Iris pigment epithelial cell (primary cell): Measurements from ENCODE around the gene MTCL1.

ENCODE experiments used
- DNase-seq: peaks from one replicate; pipeline ENCODE4 v3.0.0-alpha.2; 2011; ENCODE audit warnings: low read depth

Gene MTCL1

DNA sequence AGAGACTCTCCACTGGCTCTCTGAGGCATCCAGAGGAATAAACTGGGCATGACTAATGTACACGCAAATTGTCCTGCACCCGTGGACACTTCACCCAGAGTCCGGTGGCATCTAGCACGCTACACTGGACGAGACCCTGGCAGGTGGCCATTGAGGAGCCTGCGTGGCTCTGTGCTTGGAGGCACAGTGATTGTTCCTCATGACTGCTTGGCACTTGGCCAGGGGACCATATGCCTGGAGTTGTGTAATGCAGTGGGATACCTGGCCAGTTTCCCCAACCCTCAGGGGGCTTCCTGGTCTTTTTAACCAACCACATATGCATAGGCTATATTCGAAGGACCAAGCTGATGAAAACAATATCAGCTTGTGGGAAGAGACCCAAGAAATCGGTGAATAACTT lies 66.6 kb downstream of the MTCL1 start:
- no peak for DNase-seq

DNA sequence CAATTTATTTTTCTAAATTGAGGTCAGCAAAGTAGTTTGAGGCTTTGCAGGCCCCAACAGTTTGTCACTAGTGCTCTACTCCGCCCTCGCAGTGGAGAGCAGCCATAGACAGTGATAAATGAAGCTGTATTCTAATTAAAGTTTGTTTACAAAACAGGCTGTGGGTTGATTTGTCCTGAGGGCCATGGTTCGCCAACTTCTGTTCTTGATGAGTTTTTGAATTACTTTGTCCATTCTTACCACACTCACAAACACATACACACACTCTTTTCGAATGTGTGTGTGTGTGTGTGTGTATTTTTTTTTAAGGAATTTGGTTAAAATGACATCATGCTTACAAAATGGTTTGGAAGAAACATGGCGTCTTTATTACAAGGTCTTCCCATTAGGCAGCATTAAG lies 68.6 kb downstream of the MTCL1 start:
- no peak for DNase-seq

DNA sequence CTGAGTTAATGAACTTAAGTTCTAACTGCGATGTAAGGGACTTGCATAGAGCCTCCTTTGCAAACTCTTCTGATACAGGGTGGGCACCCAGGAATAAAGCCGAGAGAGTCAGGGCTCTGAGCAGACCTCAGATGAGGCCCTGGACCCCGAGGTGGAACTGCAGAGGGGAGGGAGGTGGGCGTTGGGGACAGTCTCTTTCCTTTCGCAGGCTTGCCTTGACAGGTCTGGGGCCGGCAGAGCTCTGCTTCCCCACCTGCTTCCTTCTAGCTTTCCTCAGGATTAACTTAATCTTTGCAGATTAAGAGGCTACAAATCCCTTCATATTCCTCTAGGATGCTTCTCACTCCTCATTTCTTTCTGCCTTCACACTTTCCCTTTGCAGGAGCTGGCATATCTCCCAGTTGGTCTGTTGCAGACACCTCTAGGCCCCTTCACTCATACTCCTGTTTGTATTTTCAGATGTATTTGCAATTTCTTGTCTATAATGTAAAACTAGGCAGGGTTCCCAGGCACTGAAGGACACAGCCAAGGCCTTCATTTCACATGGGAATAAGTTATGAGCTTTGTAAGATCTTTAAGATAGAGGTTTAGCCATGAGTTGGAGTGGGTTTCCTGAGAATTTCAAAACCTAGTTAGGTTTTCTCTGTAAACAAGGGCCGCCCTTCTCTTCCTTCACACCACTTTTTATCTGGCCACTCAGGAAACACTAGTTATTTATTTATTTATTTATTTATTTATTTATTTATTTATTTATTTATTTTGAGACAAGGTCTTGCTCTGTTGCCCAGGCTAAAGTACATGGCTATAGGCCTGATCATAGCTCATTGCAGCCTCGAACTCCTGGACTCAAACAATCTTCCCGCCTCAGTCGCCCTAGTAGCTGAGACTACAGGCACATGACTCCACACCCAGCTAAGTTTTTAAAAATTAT lies 70.9 kb downstream of the MTCL1 start:
- no peak for DNase-seq

- DNase-seq = no peak
These were observed 72.5 kb downstream of the MTCL1 start for GRCh38 chr18:8777846-8778245.

GRCh38 chr18:8778386-8778785 lies 73.0 kb downstream of the MTCL1 start:
- no peak for DNase-seq

DNA sequence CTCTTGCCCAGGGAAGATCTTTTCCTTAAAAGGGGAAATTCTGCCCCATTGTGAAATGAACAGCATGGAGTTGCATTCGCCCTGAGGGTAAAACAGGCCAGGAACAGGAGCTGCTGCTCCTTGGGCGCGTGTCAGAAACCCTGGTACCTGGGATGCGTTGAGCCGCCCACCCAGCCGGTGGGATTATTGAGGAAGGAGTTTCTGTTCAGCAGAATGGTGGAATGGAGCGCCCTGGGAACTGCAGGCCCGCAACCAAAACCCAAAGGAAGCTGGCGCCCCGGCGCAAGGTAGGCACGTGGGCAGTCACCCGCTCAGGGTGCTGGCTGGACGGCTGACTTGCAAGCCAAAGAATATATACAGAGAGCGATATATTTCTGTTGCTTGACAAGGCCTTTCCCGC lies 73.5 kb downstream of the MTCL1 start:
- no peak for DNase-seq

DNA sequence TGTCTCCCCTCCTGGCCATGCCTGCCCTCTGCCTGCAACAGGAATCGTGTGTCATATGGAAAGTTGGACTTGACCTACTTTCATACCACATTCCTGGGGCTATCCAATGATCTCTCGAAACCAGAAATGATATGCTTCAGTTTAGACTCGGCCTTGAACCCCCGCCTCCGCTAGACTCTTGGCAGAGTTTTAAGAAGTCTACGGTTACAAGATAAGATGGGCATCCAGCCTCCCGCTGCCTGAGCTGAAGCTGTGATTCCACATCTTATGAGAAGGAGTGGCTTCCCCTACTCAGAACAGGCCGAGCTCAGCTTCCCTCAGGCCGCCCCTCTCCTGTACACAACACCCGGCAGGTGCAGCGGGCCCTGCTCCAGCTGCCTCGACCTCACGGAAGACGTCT lies 73.9 kb downstream of the MTCL1 start:
- DNase-seq = no peak

GRCh38 chr18:8780227-8780626 lies 74.9 kb downstream of the MTCL1 start:
- DNase-seq = no peak

DNA sequence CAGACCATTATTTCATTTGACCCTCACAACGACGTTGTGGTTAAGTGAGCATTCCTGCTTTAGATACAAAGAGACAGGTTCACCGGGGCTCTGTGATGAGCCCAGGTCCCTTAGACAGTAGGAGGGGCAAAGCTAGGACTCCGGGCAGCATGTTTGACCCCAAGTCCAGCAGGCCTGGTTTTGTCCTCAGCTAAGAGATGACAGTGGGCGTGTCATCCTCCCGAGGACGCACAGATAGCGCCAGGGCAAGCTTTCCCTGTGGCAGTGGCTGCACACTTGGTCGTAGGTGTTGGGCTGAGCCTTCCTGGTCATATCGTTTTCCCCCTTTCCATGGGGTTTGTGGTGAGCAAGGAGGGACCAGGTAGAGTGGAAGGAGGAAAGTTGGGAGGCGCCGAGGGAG lies 76.3 kb downstream of the MTCL1 start:
- DNase-seq = no peak

GRCh38 chr18:8783335-8783993 lies 78.1 kb downstream of the MTCL1 start:
- no peak for DNase-seq

DNA sequence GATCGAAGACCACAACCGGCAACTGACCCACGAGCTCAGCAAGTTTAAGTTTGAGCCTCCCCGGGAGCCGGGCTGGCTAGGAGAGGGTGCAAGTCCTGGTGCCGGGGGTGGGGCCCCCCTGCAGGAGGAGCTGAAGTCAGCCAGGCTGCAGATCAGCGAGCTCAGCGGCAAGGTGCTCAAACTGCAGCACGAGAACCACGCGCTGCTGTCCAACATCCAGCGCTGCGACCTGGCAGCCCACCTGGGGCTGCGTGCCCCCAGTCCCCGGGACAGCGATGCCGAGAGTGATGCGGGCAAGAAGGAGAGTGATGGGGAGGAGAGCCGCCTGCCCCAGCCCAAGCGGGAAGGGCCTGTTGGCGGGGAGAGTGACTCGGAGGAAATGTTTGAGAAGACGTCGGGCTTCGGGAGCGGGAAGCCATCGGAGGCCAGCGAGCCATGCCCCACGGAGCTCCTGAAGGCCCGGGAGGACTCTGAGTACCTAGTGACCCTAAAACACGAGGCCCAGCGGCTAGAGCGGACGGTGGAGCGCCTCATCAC lies 78.7 kb downstream of the MTCL1 start:
- DNase-seq = no peak

- no peak for DNase-seq
These were observed 79.9 kb downstream of the MTCL1 start for GRCh38 chr18:8785261-8785660.

- no peak for DNase-seq
These were observed 80.6 kb downstream of the MTCL1 start for GRCh38 chr18:8785855-8786482.

GRCh38 chr18:8786483-8787370 lies 81.4 kb downstream of the MTCL1 start:
- DNase-seq = no peak

DNA sequence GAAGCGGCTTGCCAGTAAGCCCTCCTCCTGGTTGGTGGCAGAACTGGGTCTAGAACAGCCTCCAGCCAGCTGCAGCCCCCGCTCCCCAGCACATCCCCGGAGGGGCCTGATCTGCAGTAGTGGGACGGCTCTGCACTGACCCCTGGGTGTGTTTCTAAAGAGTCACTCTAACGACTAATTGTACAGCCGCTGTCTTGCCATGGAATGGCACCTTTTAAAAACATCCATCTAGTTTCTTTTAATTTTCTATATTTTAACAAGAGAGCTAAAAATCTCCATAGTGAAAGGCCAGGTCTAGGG lies 82.0 kb downstream of the MTCL1 start:
- no peak for DNase-seq

GRCh38 chr18:8787794-8788193 lies 82.4 kb downstream of the MTCL1 start:
- DNase-seq = no peak

DNA sequence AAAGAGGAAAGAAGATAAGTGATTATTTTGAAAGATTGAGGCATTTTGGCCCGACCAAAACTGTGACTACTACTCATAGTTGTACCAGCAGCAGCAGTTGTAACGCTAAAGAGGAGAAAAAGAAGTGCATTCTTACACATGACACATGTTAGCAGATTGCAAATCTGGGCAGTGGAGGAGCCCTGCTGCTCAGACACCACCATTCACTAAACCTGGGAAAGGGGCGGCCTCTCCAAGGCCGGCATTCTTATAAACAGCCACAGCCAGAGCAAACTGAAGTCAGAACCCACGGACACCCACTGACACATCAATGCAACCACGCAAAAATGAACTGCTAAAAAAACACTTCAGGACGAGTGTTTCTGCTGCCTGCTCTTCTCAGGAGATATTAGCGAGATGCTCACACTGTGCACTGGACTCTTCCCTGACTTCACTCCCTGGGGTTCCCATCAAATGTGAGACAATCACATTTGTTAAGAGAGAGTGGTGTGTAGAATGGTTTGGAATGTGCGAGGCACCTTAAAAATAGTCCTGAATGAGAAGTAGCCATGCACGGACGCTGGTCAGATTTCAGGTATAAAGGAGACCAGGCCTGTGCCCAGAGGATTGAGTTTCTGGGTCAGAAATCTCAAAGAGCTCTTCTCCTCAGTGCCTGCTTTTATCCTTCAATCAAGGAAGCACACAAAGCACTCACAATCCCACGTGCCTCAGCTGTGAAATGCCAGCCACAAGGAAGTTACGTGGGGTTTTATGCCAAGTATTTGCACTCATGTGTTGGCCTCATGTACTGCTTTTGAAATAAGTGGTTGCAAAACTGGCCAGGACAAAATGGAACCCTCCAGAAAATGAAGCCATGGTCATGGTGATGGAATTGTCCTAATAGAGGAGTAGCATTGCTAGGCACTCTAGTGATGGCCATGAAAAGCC lies 83.4 kb downstream of the MTCL1 start:
- DNase-seq = no peak

DNA sequence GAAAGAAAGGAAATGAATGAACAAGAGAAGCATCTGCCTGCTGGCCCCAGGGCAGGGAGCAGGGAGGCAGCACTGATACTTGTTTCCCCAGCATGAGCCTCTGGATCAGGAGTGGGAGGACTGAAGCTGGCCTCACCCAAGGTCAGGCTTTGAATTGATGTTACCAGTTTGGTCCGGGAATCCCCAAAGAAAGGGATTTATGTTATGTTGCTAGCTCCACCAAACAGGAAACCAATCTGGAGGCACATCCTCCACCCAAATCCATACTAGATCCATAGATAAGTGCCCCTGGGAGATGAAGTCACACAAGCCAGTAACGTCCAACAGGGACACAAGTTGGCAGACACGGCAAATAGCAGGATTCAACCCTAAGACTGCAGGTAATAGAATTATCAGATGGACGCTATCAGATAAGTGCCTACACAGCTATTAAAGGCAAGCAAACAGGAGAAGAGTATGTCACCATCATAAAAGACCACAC lies 85.9 kb downstream of the MTCL1 start:
- DNase-seq = peak; percentile 40

DNA sequence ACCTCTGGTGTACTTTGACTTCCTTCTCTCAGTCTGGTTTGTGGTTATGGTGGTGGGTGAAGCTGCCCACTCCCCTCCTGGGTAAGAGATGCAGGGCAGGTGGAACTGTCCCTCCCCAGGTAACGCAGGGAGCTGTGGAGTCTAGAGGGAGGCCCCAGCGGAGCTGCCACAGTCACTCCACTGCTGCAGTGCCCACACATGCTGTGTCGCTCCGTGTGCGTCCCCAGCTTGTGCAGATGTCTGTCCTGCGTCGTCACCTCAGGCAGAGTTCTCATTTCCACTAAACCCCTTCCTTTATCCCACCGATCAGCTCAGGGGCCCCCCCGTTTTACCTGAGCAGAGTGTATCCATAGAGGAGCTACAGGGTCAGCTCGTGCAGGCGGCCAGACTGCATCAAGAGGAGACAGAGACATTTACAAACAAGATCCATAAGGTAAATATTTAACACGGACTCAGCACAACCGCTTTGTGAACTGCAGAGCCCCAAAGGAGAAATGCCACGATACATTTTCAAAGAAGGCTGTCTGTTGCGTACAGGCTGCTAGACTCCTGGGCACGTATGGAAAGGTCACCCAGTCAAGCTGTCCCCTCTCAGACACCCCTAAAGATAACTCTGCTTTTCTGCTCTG lies 87.4 kb downstream of the MTCL1 start:
- DNase-seq = no peak

DNA sequence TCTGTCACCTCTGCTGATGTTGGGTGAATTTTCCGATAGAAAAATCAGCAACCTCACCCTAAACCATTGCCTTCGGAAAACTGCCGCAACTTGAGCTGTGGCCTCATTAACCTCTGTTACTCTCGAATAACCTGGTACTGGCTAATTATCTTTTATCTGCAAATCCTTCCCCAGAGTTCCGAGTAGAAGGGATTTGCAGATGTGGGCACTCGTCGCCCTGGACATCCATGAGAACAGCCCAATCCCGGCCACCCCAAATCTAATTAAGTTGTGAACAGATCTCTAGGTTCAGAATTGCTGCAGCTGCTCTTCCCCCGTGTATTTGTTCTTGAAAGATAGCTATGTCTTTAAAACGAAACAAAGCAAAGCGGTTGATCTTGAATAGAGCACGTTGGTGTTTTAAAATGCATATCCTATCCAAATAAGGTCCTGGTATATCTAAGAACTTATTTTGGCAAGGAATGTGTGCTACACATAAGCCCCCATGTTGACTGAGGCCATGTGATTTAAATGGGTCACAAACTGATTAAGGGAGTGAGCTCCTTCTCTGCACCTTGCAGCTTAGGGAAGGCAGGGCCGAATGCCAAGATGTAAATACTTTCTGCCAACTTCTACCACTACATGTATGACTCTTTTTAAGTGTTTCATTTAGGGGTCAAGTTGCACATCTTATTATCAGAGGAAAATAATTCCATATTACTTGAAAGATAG lies 88.2 kb downstream of the MTCL1 start:
- DNase-seq = no peak
